Ascending aorta (tissue), 2 donors: ENCODE measurements around the gene FRMD4A. TPM values are rescaled to one million over a fixed set of nuclear protein-coding genes. Genes with fewer than 3 reads are reported as not detected.
"Not testable (repeated sequence)": the region's sequence is repeated elsewhere in the genome, so short reads cannot be mapped to it uniquely, and the experiment has no call there.

Source experiments
- DNase-seq, 2 donors: peaks; one replicate each; pipeline ENCODE4 v3.0.0-alpha.2; 2019; ENCODE audit warnings: low spot score in 2 of 2
- H3K27ac ChIP-seq, 2 donors: fragments of 200-600 bp; sonication (generic); one replicate each; pipeline ENCODE4 v1.5.1; 2016 to 2017; ENCODE audit warnings: mild to moderate bottlenecking in 1 of 2
- H3K27me3 ChIP-seq: fragments of 200-600 bp; sonication (generic); one replicate; pipeline ENCODE4 v1.5.1; 2017
- H3K36me3 ChIP-seq, 2 donors: fragments of 200-600 bp; sonication (generic); one replicate each; pipeline ENCODE4 v1.5.1; 2016
- H3K4me1 ChIP-seq, 2 donors: fragments of 200-600 bp; sonication (generic); one replicate each; pipeline ENCODE4 v1.5.1; 2016 to 2017; ENCODE audit warnings: mild to moderate bottlenecking in 1 of 2
- H3K4me3 ChIP-seq, 2 donors: fragments of 200-600 bp; sonication (generic); one replicate each; pipeline ENCODE4 v1.5.1; 2016 to 2017; ENCODE audit warnings: mild to moderate bottlenecking in 1 of 2
- H3K9me3 ChIP-seq, 2 donors: fragments of 200-600 bp; sonication (generic); one replicate each; pipeline ENCODE4 v1.5.1; 2016
- CTCF ChIP-seq, 3 experiments: fragments of 200-600 bp in 2 of 3; fragments of 450-650 bp in 1 of 3; sonication (generic) in 2 of 3; IDR thresholded peaks; one replicate each; pipeline ENCODE4 v1.5.1; 2016 to 2019; ENCODE audit warnings: antibody characterized with exemption in 3 of 3, mild to moderate bottlenecking in 1 of 3, moderate library complexity in 1 of 3
- intact Hi-C: fragments of 100-400 bp; cut with DNase I; formaldehyde crosslinking; loops from one replicate; pipeline ENCODE4 v1.15.1; 2023
- total RNA-seq: library from RNA; depleted of rRNA; stranded (reverse); fragments of >200 nt; gene quantifications from one replicate; pipeline ENCODE4 v1.1.0, GENCODE V29; 2016

Gene FRMD4A
- total RNA-seq, 1 donor from 2014 or later, result 108 TPM

GRCh38 chr10:14219411-14219810 is 111.3 kb downstream of the FRMD4A start:
- TF ChIP-seq CTCF (IDR thresholded peaks at IDR 0.05), result no peak
- H3K4me3 ChIP-seq, result no peak overlapping the region
- DNase-seq, result no peak
- H3K36me3 ChIP-seq, result no peaks in the 10 kb centered on the region
- intact Hi-C loops, result no loop called here
- H3K4me1 ChIP-seq, result no peaks in the 10 kb centered on the region
- H3K27me3 ChIP-seq, result no peaks in the 10 kb centered on the region
- no peak overlapping the region for H3K27ac ChIP-seq
- no peaks in the 10 kb centered on the region for H3K9me3 ChIP-seq

- Histone ChIP-seq H3K27ac (no peak overlapping the region), H3K36me3 (no peaks in the 10 kb centered on the region), H3K9me3 (no peaks in the 10 kb centered on the region), H3K4me3 (no peak overlapping the region), H3K27me3 (no peaks in the 10 kb centered on the region), H3K4me1 (no peaks in the 10 kb centered on the region)
- no peak for TF ChIP-seq CTCF (IDR thresholded peaks at IDR 0.05)
- no peak for DNase-seq
- intact Hi-C loops, result no loop called here
Measured at GRCh38 chr10:14215641-14216040, 115.1 kb downstream of the FRMD4A start.

- intact Hi-C loops, H3K36me3 ChIP-seq, H3K4me3 ChIP-seq, H3K27me3 ChIP-seq, DNase-seq, H3K9me3 ChIP-seq, H3K4me1 ChIP-seq, H3K27ac ChIP-seq: not testable (repeated sequence)
Measured at GRCh38 chr10:14213703-14214102, 117.0 kb downstream of the FRMD4A start.

- intact Hi-C loops, result no loop called here
- DNase-seq, result no peak
Measured at GRCh38 chr10:14211610-14212009, 119.1 kb downstream of the FRMD4A start.

GRCh38 chr10:14208231-14208630 is 122.5 kb downstream of the FRMD4A start:
- intact Hi-C loops, result no loop called here
- DNase-seq, result no peak
- no peak for TF ChIP-seq CTCF (IDR thresholded peaks at IDR 0.05)

More at GRCh38 chr10:14211610-14212009, 119.1 kb downstream of the FRMD4A start:
- Histone ChIP-seq H3K27ac (no peak overlapping the region), H3K4me3 (no peak overlapping the region), H3K27me3 (no peaks in the 10 kb centered on the region), H3K4me1 (no peaks in the 10 kb centered on the region), H3K36me3 (no peaks in the 10 kb centered on the region), H3K9me3 (no peaks in the 10 kb centered on the region)
- no peak for TF ChIP-seq CTCF (IDR thresholded peaks at IDR 0.05)

GRCh38 chr10:14205233-14205632 is 125.5 kb downstream of the FRMD4A start:
- Histone ChIP-seq H3K27ac (no peak overlapping the region), H3K36me3 (no peaks in the 10 kb centered on the region), H3K9me3 (no peaks in the 10 kb centered on the region), H3K4me3 (no peak overlapping the region), H3K4me1 (no peaks in the 10 kb centered on the region), H3K27me3 (no peaks in the 10 kb centered on the region)
- DNase-seq, result no peak
- TF ChIP-seq CTCF (IDR thresholded peaks at IDR 0.05), result no peak
- intact Hi-C loops, result no loop called here

More at GRCh38 chr10:14208231-14208630, 122.5 kb downstream of the FRMD4A start:
- Histone ChIP-seq H3K4me3 (no peak overlapping the region), H3K9me3 (no peaks in the 10 kb centered on the region), H3K4me1 (no peaks in the 10 kb centered on the region), H3K27me3 (no peaks in the 10 kb centered on the region), H3K27ac (no peak overlapping the region), H3K36me3 (no peaks in the 10 kb centered on the region)
